HepG2 (cell line): Measurements from ENCODE around the gene FILIP1.

Source experiments
- FIP1L1 ChIP-seq: fragments of 200-400 bp; formaldehyde crosslinking; IDR thresholded peaks from 2 replicates; pipeline ENCODE4 v1.6.1; 2018; ENCODE audit warnings: low read depth, mild to moderate bottlenecking, low read length, moderate library complexity, borderline replicate concordance; ENCODE audit not compliant: insufficient read depth
- NFE2 ChIP-seq: sonication (generic); formaldehyde crosslinking; IDR thresholded peaks from 2 replicates; pipeline ENCODE4 v1.4.0; 2020; ENCODE audit warnings: missing genetic modification reagents
- POLR2A ChIP-seq, 2 experiments: IDR thresholded peaks; 2 replicates each; pipeline ENCODE4 v1.6.1; 2011; ENCODE audit warnings: low read depth in 2 of 2, low read length in 2 of 2, mild to moderate bottlenecking in 1 of 2, moderate library complexity in 1 of 2; ENCODE audit not compliant: insufficient read depth in 1 of 2
- TF ChIP-seq, protein P1 (sequence below): sonication (generic); formaldehyde crosslinking; IDR thresholded peaks from 2 replicates; pipeline ENCODE4 v1.5.0; 2020; ENCODE audit warnings: mild to moderate bottlenecking, missing genetic modification reagents, moderate library complexity

DNA sequence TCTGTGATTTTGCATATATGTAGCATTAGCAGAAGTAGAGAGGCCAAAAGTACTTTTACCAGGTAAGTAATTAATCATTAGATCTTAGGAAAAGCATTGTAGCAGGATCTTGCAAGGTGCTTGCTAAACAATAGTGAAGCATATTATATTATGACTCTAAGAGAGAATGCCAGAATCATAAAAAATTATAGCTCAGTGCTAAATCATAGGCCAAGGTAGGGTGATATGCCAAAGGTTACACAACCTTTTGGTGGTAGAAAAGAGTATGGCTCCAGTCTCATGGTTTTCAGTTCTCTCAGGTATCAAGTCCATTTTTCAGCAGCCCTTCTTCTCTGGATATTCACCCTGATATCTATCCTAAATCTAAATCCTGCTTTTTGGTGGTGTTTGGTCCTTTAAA, 192.1 kb downstream of the FILIP1 start:
- TF ChIP-seq FIP1L1 (no peak), POLR2A (IDR thresholded peaks at IDR 0.05; ENCODE audit: insufficient read depth in 1 of 2, low read depth in 2 of 2, low read length in 2 of 2) (no peak), NFE2 (CRISPR knock-in tag) (no peak)
- TF ChIP-seq, protein P1, sequence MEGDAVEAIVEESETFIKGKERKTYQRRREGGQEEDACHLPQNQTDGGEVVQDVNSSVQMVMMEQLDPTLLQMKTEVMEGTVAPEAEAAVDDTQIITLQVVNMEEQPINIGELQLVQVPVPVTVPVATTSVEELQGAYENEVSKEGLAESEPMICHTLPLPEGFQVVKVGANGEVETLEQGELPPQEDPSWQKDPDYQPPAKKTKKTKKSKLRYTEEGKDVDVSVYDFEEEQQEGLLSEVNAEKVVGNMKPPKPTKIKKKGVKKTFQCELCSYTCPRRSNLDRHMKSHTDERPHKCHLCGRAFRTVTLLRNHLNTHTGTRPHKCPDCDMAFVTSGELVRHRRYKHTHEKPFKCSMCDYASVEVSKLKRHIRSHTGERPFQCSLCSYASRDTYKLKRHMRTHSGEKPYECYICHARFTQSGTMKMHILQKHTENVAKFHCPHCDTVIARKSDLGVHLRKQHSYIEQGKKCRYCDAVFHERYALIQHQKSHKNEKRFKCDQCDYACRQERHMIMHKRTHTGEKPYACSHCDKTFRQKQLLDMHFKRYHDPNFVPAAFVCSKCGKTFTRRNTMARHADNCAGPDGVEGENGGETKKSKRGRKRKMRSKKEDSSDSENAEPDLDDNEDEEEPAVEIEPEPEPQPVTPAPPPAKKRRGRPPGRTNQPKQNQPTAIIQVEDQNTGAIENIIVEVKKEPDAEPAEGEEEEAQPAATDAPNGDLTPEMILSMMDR: no peak
